IMR-90 (cell line): ENCODE data around the gene COPS7A. TPM values are rescaled to one million over a fixed set of nuclear protein-coding genes. Genes with fewer than 3 reads are reported as not detected.
"Not testable (repeated sequence)": the region's sequence is repeated elsewhere in the genome, so short reads cannot be mapped to it uniquely, and the experiment has no call there.

Experiments
- ATAC-seq: fragments of 200-7000 bp; cut with Tn5 transposase; 2 replicates; pipeline ENCODE4 v1.9.1; 2020; ENCODE audit warnings: low read depth, mild to moderate bottlenecking, moderate library complexity
- BruUV-seq: library from RNA; stranded (reverse); fragments of 400-500 nt; replicated peaks from 2 replicates; lab custom pipeline; 2021; lab: Mats Ljungman, UMichigan
- CTCF ChIA-PET: fragments of 300-600 bp; formaldehyde crosslinking; extraction: SDS; loops from one replicate; lab custom pipeline; 2021; ENCODE audit warnings: antibody characterized with exemption; lab: Yijun Ruan, JAX
- POLR2A ChIA-PET: fragments of 300-600 bp; sonication (Branson Sonifier 250); formaldehyde crosslinking; loops from one replicate; lab custom pipeline; 2022; ENCODE audit warnings: antibody characterized with exemption; ENCODE audit not compliant: unreplicated experiment; lab: Charles Lee
- DNase-seq: peaks from one replicate; pipeline ENCODE4 v3.0.0; 2013
- H2AFZ ChIP-seq: replicated peaks from 2 replicates; pipeline ENCODE3; 2013; ENCODE audit warnings: low read length, mild to moderate bottlenecking; ENCODE audit not compliant: poor library complexity
- H2AK5ac ChIP-seq: 2 replicates; pipeline ENCODE4 v1.6.1; 2013; ENCODE audit warnings: low read depth, low read length, inconsistent platforms
- H2AK9ac ChIP-seq: replicated peaks from 2 replicates; pipeline ENCODE3; 2013; ENCODE audit warnings: mild to moderate bottlenecking, low read depth, low read length, moderate library complexity; ENCODE audit not compliant: poor library complexity
- H2BK120ac ChIP-seq: 2 replicates; pipeline ENCODE4 v1.6.1; 2013; ENCODE audit warnings: low read depth, low read length, inconsistent platforms
- H2BK15ac ChIP-seq: 3 replicates; pipeline ENCODE4 v1.6.1; 2013; ENCODE audit warnings: low read depth, low read length, inconsistent platforms
- H2BK20ac ChIP-seq: 2 replicates; pipeline ENCODE4 v1.6.1; 2013; ENCODE audit warnings: low read depth, mild to moderate bottlenecking, inconsistent platforms, low read length, moderate library complexity
- H2BK5ac ChIP-seq: 2 replicates; pipeline ENCODE4 v1.6.1; 2013; ENCODE audit warnings: mild to moderate bottlenecking, low read depth, low read length, inconsistent platforms; ENCODE audit not compliant: poor library complexity, severe bottlenecking
- H3K14ac ChIP-seq: replicated peaks from 2 replicates; pipeline ENCODE4 v1.6.1; 2013; ENCODE audit warnings: low read depth, low read length, inconsistent platforms
- H3K18ac ChIP-seq: 2 replicates; pipeline ENCODE4 v1.6.1; 2013; ENCODE audit warnings: low read depth, low read length, control low read depth
- H3K23ac ChIP-seq: 2 replicates; pipeline ENCODE4 v1.6.1; 2013; ENCODE audit warnings: low read depth, low read length, inconsistent platforms
- H3K27ac ChIP-seq: 2 replicates; pipeline ENCODE4 v1.5.1; 2013; ENCODE audit warnings: mild to moderate bottlenecking, control low read depth, low read length; ENCODE audit not compliant: insufficient read depth
- H3K27me3 ChIP-seq: 2 replicates; pipeline ENCODE4 v1.6.1; 2013; ENCODE audit warnings: low read length; ENCODE audit not compliant: control insufficient read depth, insufficient read depth
- H3K36me3 ChIP-seq: 2 replicates; pipeline ENCODE4 v1.6.1; 2013; ENCODE audit warnings: low read length, mixed read lengths; ENCODE audit not compliant: control insufficient read depth, insufficient read depth
- H3K4ac ChIP-seq: 2 replicates; pipeline ENCODE4 v1.6.1; 2013; ENCODE audit warnings: low read depth, low read length, inconsistent platforms
- H3K4me1 ChIP-seq: 2 replicates; pipeline ENCODE4 v1.6.1; 2013; ENCODE audit warnings: low read length, mixed read lengths; ENCODE audit not compliant: control insufficient read depth, insufficient read depth
- H3K4me2 ChIP-seq: 2 replicates; pipeline ENCODE4 v1.6.1; 2013; ENCODE audit warnings: low read depth, mild to moderate bottlenecking, control low read depth, low read length, moderate library complexity
- H3K4me3 ChIP-seq: 2 replicates; pipeline ENCODE4 v1.5.1; 2013; ENCODE audit warnings: low read depth, mild to moderate bottlenecking, control low read depth, low read length, moderate library complexity; ENCODE audit not compliant: insufficient read depth
- H3K56ac ChIP-seq: 2 replicates; pipeline ENCODE4 v1.6.1; 2013; ENCODE audit warnings: low read length, inconsistent platforms; ENCODE audit not compliant: insufficient read depth; ENCODE audit errors: extremely low read depth
- H3K79me1 ChIP-seq, 2 experiments: 2 replicates each; pipeline ENCODE4 v1.6.1; 2013; ENCODE audit warnings: low read length in 2 of 2, inconsistent platforms in 1 of 2, low read depth in 1 of 2
- H3K9ac ChIP-seq: 2 replicates; pipeline ENCODE4 v1.6.1; 2013; ENCODE audit warnings: low read depth, low read length, control low read depth
- H3K9me1 ChIP-seq: 2 replicates; pipeline ENCODE4 v1.6.1; 2013; ENCODE audit warnings: low read length, inconsistent platforms; ENCODE audit not compliant: insufficient read depth
- H3K9me3 ChIP-seq: 2 replicates; pipeline ENCODE4 v1.6.1; 2013; ENCODE audit warnings: low read length; ENCODE audit not compliant: control insufficient read depth, insufficient read depth
- H4K20me1 ChIP-seq: 2 replicates; pipeline ENCODE4 v1.6.1; 2013; ENCODE audit warnings: low read length, inconsistent platforms; ENCODE audit not compliant: insufficient read depth
- H4K5ac ChIP-seq: 2 replicates; pipeline ENCODE4 v1.6.1; 2013; ENCODE audit warnings: mild to moderate bottlenecking, low read depth, low read length, control low read depth
- H4K8ac ChIP-seq, 2 experiments: 2 replicates each; pipeline ENCODE4 v1.6.1; 2013; ENCODE audit warnings: low read depth in 2 of 2, low read length in 2 of 2, control low read depth in 1 of 2, inconsistent platforms in 1 of 2
- H4K91ac ChIP-seq: 2 replicates; pipeline ENCODE4 v1.6.1; 2013; ENCODE audit warnings: low read depth, low read length, inconsistent platforms; ENCODE audit not compliant: insufficient read depth
- CEBPB ChIP-seq: IDR thresholded peaks from 2 replicates; pipeline ENCODE4 v1.6.1; 2012; ENCODE audit warnings: low read depth, low read length, improper control_type of control experiment
- CHD1 ChIP-seq: IDR thresholded peaks from 2 replicates; pipeline ENCODE4 v1.6.1; 2012; ENCODE audit warnings: low read depth, low read length, improper control_type of control experiment
- FOS ChIP-seq: fragments of 150-350 bp; IDR thresholded peaks from 2 replicates; pipeline ENCODE4 v1.6.1; 2016; ENCODE audit warnings: low read depth, low read length
- MAZ ChIP-seq: IDR thresholded peaks from 2 replicates; pipeline ENCODE4 v1.6.1; 2012; ENCODE audit warnings: low read depth, mild to moderate bottlenecking, low read length, improper control_type of control experiment, moderate library complexity, borderline replicate concordance
- MXI1 ChIP-seq: IDR thresholded peaks from 2 replicates; pipeline ENCODE4 v1.6.1; 2012; ENCODE audit warnings: low read depth, mild to moderate bottlenecking, low read length, moderate library complexity, borderline replicate concordance
- POLR2A ChIP-seq: IDR thresholded peaks from 2 replicates; pipeline ENCODE4 v1.6.1; 2012; ENCODE audit warnings: mild to moderate bottlenecking, low read depth, low read length
- RAD21 ChIP-seq: IDR thresholded peaks from 2 replicates; pipeline ENCODE4 v1.6.1; 2012; ENCODE audit warnings: low read length, improper control_type of control experiment
- RCOR1 ChIP-seq: IDR thresholded peaks from 2 replicates; pipeline ENCODE4 v1.6.1; 2012; ENCODE audit warnings: mild to moderate bottlenecking, low read length, improper control_type of control experiment; ENCODE audit not compliant: insufficient replicate concordance
- SMC3 ChIP-seq: fragments of 150-350 bp; IDR thresholded peaks from 2 replicates; pipeline ENCODE4 v1.6.1; 2016; ENCODE audit warnings: low read depth, mild to moderate bottlenecking, antibody characterized with exemption, low read length, moderate library complexity
- WGBS, 2 experiments: methylation state at CpG; one replicate each; pipeline versions ENCODE4 v1.1.5 to v1.1.7; 2013; ENCODE audit warnings: missing lambda C conversion rate in 2 of 2; ENCODE audit not compliant: insufficient read length in 1 of 2; ENCODE audit errors: extremely low coverage in 2 of 2; 5-methylcytosine and 5-hydroxymethylcytosine counted together
- dilution Hi-C: fragments of 300-500 bp; cut with HindIII; formaldehyde crosslinking; loops from one replicate; pipeline ENCODE4 v1.14.3; 2018; ENCODE audit warnings: low sequenced_read_pairs; ENCODE audit not compliant: unreplicated experiment
- in situ Hi-C: fragments of 300-500 bp; cut with MboI; formaldehyde crosslinking; loops from 3 replicates; pipeline ENCODE4 v1.14.3; 2019; ENCODE audit warnings: low sequenced_read_pairs, inconsistent platforms, mixed read lengths
- intact Hi-C: fragments of 100-400 bp; cut with micrococcal nuclease; formaldehyde crosslinking; loops from 2 replicates; pipeline ENCODE4 v1.10.0; 2022
- polyA plus RNA-seq, 3 experiments: library from polyadenylated mRNA; depleted of rRNA; stranded (reverse); fragments of >200 nt; gene quantifications; 2 replicates each; pipeline ENCODE4 v1.2.3, GENCODE V29; 2012; ENCODE audit warnings: low replicate concordance in 1 of 3
- total RNA-seq: library from RNA; depleted of rRNA; stranded (reverse); fragments of >200 nt; gene quantifications from 2 replicates; pipeline ENCODE4 v1.2.3, GENCODE V29; 2012
- TF ChIP-seq, protein P1 (sequence below): fragments of 150-350 bp; IDR thresholded peaks from 2 replicates; pipeline ENCODE4 v1.6.1; 2016; ENCODE audit warnings: low read depth, mild to moderate bottlenecking, low read length, moderate library complexity, borderline replicate concordance

COPS7A gene
- total and polyA plus RNA-seq, 2 of the 4 experiments (the other 2 are of a cell fraction): 58.8 to 135 TPM

DNA sequence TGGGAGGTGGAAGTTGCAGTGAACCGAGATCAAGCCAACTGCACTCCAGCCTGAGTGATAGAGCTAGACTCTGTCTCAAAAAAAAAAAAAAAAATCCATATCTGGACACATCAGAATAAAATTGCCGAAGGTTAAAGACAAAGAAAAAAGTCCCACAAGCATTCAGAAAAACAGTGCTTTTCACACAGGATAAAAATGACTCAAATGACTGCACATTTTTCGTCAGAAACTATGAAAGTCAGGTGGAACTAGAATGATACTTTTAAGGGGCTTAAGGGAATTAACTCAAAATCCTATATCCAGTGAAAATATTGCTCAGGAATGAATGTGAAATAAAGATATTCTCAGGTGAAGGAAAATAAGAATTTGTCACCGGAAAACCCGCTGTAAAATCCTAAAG is 12.9 kb downstream of the COPS7A start:
- POLR2A ChIA-PET: interaction anchor here (0.6 kb wide), 1 partner anchor 16 kb away, joined by 4 read pairs; the partner anchor contains the start of gene MLF2
- H3K79me1 ChIP-seq: no peaks in the 10 kb centered on the region

DNA sequence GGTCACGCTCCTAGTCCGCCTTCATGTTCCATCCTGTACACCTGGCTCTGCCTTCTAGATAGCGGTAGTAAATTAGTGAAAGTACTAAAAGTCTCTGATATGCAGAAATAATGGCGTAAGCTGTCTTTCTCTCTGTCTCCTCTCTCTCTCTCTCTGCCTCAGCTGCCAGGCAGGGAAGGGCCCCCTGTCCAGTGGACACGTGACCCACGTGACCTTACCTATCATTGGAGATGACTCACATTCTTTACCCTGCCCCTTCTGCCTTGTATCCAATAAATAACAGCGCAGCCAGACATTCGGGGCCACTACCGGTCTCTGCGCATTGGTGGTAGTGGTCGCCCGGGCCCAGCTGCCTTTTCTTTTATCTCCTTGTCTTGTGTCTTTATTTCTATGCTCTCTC is 18.2 kb downstream of the COPS7A start:
- H3K9me3 ChIP-seq, dilution Hi-C loops, H4K5ac ChIP-seq, H2BK20ac ChIP-seq, H2BK120ac ChIP-seq, H3K27ac ChIP-seq, H2BK5ac ChIP-seq, H4K91ac ChIP-seq, H2BK15ac ChIP-seq, CTCF ChIA-PET, H3K4me1 ChIP-seq, H3K9me1 ChIP-seq, H2AK5ac ChIP-seq, DNase-seq, H3K56ac ChIP-seq, in situ Hi-C loops, H3K18ac ChIP-seq, ATAC-seq, H4K20me1 ChIP-seq, H3K4ac ChIP-seq, H3K14ac ChIP-seq, H3K4me2 ChIP-seq, H3K79me1 ChIP-seq, POLR2A ChIA-PET, intact Hi-C loops, BruUV-seq, H4K8ac ChIP-seq, H2AK9ac ChIP-seq, H3K9ac ChIP-seq, H2AFZ ChIP-seq, H3K27me3 ChIP-seq, H3K4me3 ChIP-seq, H3K23ac ChIP-seq: not testable (repeated sequence)
- no CpG with 5 or more reads among the region's 12 CpGs for WGBS, 2 experiments
- H3K36me3 ChIP-seq: peaks cover 14% of the 10 kb centered on the region

More for the DNA sequence above, 12.9 kb downstream of the COPS7A start:
- H3K4me3 ChIP-seq: no peak overlapping the region
- no peak overlapping the region for H3K14ac ChIP-seq
- H4K20me1 ChIP-seq: no peaks in the 10 kb centered on the region
- H3K9me3 ChIP-seq: no peaks in the 10 kb centered on the region
- no peak overlapping the region for H2BK20ac ChIP-seq
- no peak overlapping the region for H4K5ac ChIP-seq
- intact Hi-C loops: no loop called here
- CTCF ChIA-PET: no interaction called here
- dilution Hi-C loops: no loop called here
- H4K8ac ChIP-seq: 0 out of 4 replicates have a peak overlapping the region, but pooled peaks of 1 of the 2 experiments have one; percentile 10
- no peak overlapping the region for H3K56ac ChIP-seq
- H2AK9ac ChIP-seq: no peak overlapping the region
- H3K9ac ChIP-seq: no peak overlapping the region
- no peak for ATAC-seq
- H2AFZ ChIP-seq: no peak overlapping the region
- H2BK15ac ChIP-seq: no peak overlapping the region
- H3K27me3 ChIP-seq: no peaks in the 10 kb centered on the region
- no peak for TF ChIP-seq MXI1
- no peak for TF ChIP-seq RCOR1
- TF ChIP-seq SMC3: no peak
- TF ChIP-seq CEBPB: no peak
- TF ChIP-seq, protein P1, sequence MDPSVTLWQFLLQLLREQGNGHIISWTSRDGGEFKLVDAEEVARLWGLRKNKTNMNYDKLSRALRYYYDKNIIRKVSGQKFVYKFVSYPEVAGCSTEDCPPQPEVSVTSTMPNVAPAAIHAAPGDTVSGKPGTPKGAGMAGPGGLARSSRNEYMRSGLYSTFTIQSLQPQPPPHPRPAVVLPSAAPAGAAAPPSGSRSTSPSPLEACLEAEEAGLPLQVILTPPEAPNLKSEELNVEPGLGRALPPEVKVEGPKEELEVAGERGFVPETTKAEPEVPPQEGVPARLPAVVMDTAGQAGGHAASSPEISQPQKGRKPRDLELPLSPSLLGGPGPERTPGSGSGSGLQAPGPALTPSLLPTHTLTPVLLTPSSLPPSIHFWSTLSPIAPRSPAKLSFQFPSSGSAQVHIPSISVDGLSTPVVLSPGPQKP: no peak
- TF ChIP-seq MAZ: no peak
- TF ChIP-seq CHD1: no peak
- TF ChIP-seq RAD21: no peak
- TF ChIP-seq FOS: no peak
- TF ChIP-seq POLR2A: no peak
- H2BK5ac ChIP-seq: no peak overlapping the region
- no peak overlapping the region for H3K27ac ChIP-seq
- H2BK120ac ChIP-seq: no peak overlapping the region
- no CpG with 5 or more reads among the region's 5 CpGs for WGBS, 2 experiments
- DNase-seq: no peak
- no peak overlapping the region for H4K91ac ChIP-seq
- no peaks in the 10 kb centered on the region for H3K9me1 ChIP-seq
- in situ Hi-C loops: no loop called here
- peaks cover 6% of the 10 kb centered on the region; the same call in 1 of the 2 replicates for H3K36me3 ChIP-seq
- H3K23ac ChIP-seq: no peak overlapping the region
- no peak overlapping the region for H3K4ac ChIP-seq
- no peak overlapping the region for H3K18ac ChIP-seq
- H2AK5ac ChIP-seq: no peak overlapping the region
- H3K4me1 ChIP-seq: no peaks in the 10 kb centered on the region
- no peak overlapping the region for H3K4me2 ChIP-seq
- no TSS peak for BruUV-seq
